T-helper 9 cell (primary cell): Measurements from ENCODE around the gene DNAJB5.

Experiments used
- DNase-seq: peaks from one replicate; pipeline ENCODE4 v3.0.0-alpha.2; 2020

The DNAJB5 gene

DNA sequence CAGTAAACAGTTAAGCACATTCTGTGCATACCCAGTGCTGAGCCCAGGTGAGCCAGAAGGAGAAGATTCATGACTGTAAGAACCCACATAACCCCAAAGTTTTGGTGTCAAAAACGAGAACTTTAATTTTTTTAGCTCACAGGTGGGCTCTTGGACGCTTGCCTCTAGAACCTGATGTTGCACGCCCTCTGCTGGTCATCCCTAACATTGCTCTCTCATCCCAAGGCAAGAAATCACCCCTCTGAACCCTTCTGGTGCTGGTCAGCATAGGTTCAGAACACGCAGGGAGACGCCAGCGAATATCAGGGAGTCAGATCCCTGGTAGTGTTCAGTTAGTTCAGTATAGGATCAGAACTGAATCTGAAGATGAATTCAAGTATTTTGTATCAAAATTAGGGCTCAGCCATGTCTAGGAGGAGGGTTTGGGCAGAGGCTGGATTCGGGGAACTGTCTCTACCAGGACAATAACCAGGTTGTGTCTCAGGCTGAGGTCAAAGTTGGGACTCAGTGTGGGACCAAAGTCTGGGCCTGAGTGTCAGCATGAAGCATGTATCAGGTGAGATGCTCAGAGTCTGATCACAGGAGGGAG lies 4.1 kb upstream of the DNAJB5 start:
- peak; percentile 52 for DNase-seq

DNA sequence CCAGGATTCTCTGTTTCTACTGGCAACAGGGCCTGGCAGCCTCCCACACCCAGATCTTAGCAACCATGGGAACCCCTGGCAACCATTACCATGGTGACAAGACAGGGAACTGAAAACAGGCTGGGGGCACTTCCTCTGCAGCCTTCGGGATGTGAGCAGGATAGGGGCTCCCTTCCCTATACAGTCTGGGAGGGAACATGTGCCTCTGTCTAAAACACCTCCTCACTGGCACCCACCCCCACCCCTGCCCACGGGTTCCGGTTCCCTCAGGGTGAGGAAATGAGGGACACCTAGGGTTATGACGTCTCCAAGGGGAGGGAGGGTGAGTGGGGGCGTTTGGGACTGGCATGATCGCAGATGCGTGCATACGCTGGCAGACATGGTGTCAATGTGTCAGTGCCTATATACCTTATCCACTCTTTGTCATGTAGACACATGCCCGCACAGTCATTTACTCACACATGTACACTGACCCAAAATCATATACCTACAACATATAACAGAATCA lies 3.0 kb upstream of the DNAJB5 start:
- DNase-seq = peak; percentile 55

GRCh38 chr9:34987160-34987901 lies 2.2 kb upstream of the DNAJB5 start:
- no peak for DNase-seq

DNA sequence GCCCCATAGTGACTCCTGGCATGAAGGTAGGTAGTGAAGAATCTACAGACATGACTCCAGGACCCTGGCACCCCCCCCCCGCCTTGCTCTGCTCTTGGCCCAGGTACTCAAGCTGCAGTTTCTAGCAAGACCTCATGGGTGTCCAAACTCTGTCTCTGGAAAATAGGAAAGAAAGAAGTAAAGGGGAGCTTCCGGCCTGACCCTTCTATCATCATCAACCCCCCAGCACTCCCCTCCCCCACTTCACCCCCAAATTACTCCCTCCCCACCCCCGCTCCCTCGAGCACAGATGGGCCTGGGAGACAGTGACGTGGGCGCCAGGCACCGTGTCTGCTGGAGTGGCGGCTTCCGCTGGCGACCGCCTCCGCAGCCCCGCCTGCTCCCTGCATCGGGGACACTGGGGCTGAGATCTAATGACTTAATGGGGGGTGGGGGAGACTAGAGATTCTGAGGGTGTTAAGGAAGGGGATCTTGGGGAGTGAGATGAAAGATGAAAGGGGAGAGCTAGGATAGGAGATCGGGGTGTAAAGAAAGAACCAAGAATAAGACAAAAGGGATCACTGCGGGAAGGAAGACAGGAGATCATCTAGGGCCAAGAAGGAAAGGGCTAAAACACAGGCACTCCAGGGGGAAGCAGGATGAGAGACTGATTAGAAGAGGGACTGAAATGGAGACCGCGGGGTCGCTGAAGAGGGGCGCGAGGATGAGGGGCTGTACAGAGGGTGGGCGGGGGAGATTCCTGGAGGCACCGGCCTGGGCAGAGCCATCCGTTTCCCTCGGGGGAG lies 1.1 kb upstream of the DNAJB5 start:
- DNase-seq = peak; percentile 35

- DNase-seq = peak; percentile 41
These were observed 546 bp downstream of the DNAJB5 start for GRCh38 chr9:34989946-34990635.

DNA sequence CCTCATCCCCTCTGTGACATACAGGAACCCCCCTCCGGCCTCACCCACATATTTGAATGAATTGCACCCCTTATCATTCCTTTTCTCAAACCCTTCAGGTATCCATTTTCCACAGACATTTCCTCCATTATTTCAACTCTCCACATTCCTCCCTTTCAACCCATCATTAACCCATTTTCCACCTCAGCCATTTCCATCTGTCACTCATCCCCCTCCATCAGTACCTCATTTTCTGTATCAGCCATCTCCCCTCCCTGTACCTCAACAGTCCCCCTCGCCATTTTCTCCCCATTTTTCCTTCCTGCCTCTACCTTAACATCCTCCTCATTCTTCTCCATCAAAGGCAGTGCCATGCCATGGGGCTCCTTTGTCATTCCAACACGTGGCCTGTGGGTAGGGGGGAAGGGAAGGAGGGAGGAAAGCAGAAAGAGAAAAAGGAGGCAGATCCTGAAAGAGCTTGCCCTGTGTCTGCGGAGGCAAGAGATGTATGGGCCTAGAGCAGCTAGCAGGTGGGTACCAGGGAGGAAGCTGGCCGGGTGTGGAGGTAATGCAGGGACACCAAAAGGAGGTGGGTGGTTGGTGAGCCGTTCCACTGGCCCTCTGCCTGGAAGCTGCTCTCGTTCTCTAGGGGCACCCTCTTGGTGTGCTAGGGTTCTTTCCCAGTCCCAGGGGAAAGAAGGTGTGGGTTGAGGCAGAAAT lies 1.5 kb downstream of the DNAJB5 start:
- DNase-seq = no peak

DNA sequence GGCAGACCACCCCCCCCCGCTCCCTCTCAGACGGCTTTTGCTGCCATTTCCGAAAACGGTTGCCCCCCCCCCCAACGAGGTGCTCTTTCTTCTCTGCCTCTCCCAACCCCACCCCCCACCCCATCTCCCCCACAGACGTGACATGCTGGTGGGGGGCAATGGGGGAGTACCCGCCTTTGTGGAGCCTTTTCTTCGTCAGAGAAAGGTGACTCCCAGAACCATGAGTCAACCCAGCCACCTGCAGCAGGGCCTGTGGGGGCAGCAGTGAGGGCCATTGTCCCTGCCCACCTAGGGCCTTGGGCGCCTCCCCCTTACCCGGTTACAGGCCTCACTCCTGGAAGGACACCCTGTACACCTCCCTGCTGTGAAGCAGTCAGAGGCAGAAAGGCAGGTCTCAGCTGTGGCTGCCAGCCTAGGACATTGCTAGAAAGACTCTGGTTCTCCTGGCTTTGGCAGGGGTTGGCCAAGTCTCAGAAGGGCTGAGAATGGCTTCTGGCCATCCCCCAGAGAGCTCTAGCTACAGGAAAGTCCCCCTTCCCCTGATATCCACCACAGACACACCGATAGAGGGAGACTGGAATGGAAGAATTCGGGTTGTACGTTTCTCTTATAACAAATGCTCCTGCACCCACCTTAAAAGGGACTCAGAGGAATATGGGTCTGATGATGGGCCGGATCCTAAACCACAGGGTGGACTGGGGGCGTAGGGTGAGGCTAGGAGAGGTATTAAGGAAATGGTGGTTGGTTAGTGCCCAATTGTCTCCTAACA lies 2.2 kb downstream of the DNAJB5 start:
- no peak for DNase-seq

DNA sequence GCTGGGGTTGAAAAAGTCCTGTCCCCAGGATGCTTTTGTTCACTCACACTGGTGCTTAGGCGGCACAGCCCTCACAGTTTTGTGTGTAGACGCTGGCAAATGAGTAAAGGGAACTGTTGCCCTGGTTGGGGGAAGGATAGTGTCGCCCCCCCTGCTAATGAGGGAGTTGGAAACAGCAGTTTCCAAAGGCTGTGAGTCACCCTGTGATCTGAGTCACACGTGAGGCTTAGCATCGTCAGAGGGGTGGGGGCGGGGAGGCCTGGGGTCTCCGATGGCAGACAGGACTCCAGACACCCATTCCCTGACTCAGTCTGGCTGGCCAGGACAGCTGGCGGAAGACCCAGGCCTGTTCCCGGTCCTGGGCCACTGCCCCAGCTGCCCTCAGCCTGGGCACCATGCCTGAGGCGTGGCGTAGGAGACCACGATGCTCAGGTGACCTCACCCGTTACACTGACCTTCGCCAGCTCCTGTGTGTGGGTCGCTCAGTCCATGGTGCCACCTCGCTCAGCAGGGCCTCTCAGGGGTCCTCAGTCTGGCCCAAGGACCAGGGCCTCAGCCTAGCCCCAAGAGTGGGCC lies 2.9 kb downstream of the DNAJB5 start:
- no peak for DNase-seq

GRCh38 chr9:34993502-34994259 lies 4.1 kb downstream of the DNAJB5 start:
- no peak for DNase-seq

DNA sequence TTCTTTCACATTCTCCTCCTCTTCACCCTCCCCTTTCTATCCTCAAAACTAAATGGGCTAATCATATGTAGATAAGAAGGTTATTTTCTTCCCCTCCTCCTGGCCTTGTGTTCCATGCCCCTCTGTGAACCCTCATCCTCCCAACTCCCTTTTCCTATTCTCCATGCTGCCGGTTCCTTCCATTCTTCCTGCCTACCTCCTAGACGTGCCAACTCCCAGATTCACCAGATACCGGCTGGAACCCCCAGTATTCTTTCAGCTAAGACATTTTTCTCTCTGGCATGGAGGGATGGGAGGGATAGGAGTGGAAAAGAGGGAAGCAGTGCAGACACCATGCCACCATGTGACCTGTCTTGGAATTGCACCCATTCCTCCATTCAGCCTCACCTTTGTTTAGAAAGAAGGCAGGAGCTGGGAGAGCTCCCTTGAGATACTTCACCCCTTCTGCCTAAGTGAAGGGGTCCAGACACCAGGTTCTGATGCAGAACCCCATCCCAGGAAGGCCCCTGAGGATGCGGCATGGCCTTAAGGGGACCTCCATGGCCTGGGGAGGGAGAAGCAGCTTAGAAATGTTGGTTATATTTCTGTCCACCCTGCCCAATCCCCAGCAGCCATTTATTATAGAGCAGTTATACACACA lies 4.8 kb downstream of the DNAJB5 start:
- DNase-seq = no peak

GRCh38 chr9:34994900-34995669 lies 5.5 kb downstream of the DNAJB5 start:
- no peak for DNase-seq

GRCh38 chr9:34995670-34996060 lies 6.1 kb downstream of the DNAJB5 start:
- no peak for DNase-seq

DNA sequence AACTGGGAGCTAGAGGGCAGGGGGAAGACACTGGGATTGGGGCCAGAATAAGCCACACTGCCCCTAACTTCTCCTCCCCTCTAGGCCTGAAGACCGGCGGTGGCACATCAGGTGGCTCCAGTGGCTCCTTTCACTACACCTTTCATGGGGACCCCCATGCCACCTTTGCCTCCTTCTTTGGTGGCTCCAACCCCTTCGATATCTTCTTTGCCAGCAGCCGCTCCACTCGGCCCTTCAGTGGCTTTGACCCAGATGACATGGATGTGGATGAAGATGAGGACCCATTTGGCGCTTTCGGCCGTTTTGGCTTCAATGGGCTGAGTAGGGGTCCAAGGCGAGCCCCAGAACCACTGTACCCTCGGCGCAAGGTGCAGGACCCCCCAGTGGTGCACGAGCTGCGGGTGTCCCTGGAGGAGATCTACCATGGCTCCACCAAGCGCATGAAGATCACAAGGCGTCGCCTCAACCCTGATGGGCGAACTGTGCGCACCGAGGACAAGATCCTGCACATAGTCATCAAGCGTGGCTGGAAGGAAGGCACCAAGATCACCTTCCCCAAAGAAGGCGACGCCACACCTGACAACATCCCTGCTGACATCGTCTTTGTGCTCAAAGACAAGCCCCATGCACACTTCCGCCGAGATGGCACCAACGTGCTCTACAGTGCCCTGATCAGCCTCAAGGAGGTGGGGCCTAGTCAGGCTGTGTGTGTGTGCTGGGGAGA lies 6.8 kb downstream of the DNAJB5 start:
- no peak for DNase-seq

GRCh38 chr9:34996905-34997279 lies 7.3 kb downstream of the DNAJB5 start:
- no peak for DNase-seq

GRCh38 chr9:34997379-34997781 lies 7.8 kb downstream of the DNAJB5 start:
- DNase-seq = no peak

DNA sequence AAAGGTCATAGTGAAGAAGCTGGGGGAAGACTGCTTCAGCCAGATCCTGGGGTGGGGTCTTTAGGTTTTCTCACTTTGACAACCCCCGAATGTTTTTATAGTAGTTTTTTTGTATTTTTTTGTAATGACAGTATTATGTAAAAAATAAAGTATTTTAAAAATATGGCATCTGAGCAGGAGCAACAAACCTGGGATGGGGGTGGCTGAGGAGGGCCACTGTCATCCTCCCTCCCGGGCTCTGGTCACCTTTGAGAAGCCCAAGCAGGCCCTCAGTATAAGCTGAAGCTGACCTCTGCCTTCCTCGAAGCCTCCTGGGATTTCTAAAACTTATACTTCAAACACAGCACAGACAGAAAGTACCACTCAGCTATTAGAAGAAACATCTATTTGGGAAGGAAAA lies 8.7 kb downstream of the DNAJB5 start:
- no peak for DNase-seq

DNA sequence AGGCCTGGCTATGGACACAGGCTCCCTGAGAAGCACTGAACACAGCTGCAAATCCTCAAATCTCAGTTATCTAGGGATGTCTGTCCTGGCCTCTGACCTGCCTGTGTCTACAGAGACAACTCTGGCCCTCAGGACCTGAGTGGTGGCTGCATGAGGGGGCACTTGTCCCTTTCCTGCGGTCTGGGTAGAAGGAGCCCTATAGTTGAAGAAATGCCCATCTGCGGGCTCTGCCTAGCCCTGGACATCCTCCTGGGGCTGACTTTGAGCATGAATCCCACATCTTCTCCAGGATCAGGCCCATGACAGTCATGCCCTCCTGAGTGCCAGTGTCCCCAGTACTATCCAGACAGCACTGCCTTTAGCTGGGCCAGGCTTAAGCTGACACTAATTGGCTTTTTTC lies 10.0 kb downstream of the DNAJB5 start:
- no peak for DNase-seq

GRCh38 chr9:35000535-35001284 lies 11.2 kb downstream of the DNAJB5 start:
- no peak for DNase-seq
